GM10266 (cell line): ENCODE measurements around the gene PRXL2B.
A peak's percentile ranks its signal among the peaks of the same experiment; 100 is the strongest.

Experiments used
- DNase-seq: peaks from one replicate; pipeline ENCODE4 v3.0.0; 2012; ENCODE audit errors: extremely low spot score
- CTCF ChIP-seq: IDR thresholded peaks from 2 replicates; pipeline ENCODE4 v1.5.1; 2012; ENCODE audit warnings: mild to moderate bottlenecking, low read depth; ENCODE audit not compliant: control insufficient read depth, insufficient read depth; ENCODE audit errors: missing control alignments

Gene PRXL2B

GRCh38 chr1:2586154-2587070, at the start of gene PRXL2B:
PRXL2B (plus strand) TSS chr1:2586777; CDS start chr1:2586886, 109 bp downstream.
- TF ChIP-seq CTCF = no peak
- DNase-seq = peak; percentile 100

- no peak for TF ChIP-seq CTCF
- no peak for DNase-seq
Measured at GRCh38 chr1:2537784-2538115, 48.8 kb upstream of the PRXL2B start.

GRCh38 chr1:2538376-2538775, 48.2 kb upstream of the PRXL2B start:
- TF ChIP-seq CTCF = no peak
- no peak for DNase-seq

- DNase-seq = no peak
- no peak for TF ChIP-seq CTCF
Measured at GRCh38 chr1:2538872-2539271, 47.7 kb upstream of the PRXL2B start.

GRCh38 chr1:2539312-2539907, 47.2 kb upstream of the PRXL2B start:
- no peak for DNase-seq
- peak; percentile 33 for TF ChIP-seq CTCF

GRCh38 chr1:2540816-2541492, 45.6 kb upstream of the PRXL2B start:
- DNase-seq = peak; percentile 38
- no peak for TF ChIP-seq CTCF
